SU-DHL-6 (cell line): ENCODE measurements around the gene CYB5B.

ENCODE experiments used
- EZH2phosphoT487 ChIP-seq: fragments of 200-600 bp; sonication (generic), shearing (Covaris generic); conservative IDR thresholded peaks from 2 replicates; pipeline ENCODE4 v1.6.1; 2018; ENCODE audit warnings: mild to moderate bottlenecking, antibody characterized with exemption, low read length, moderate library complexity, mixed read lengths
- TF ChIP-seq, protein P1 (sequence below): fragments of 200-600 bp; sonication (generic); IDR thresholded peaks from one replicate; pipeline ENCODE4 v1.5.1; 2017; ENCODE audit warnings: antibody characterized with exemption, mild to moderate bottlenecking, low read length, moderate library complexity; ENCODE audit not compliant: insufficient read depth, poor library complexity, severe bottlenecking

DNA sequence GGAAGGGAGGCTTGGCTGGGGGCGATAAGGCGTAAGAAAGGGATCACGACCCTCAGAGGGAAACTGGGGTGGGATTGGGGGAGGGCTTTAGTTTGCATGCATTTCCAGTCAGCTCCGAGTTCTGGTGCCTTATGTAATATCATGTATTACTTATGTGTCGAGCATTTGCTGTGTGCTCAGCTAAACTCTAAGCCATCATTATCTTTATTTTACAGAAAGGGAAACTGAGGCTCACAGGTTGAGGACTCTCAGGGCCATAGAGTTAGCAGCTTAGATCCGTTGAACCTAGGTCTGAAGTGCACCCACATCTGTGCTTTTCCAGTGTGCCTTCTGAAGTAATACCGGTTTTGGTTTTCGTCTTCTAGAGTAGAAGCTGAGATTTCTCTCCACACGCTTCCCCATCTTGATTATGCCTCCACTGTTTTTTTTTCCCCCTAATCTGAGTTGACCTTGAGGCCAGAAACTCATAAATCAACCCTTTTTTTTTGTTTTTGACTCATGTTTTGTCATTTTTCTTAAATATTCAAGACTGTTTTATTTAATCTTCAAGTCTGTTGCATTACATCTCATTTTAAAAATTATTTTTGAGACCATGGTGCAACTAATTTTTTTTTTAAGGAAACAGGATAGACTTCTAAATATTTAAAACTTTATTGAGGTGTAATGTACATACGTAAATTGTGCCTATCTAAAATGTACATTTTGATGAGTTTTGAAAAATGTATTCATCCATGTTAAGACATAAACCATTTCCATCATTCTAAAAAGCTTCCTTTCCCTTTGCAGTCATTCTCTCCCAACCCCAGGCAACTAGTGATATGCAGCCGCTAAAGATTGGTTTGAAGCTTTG lies 741 bp downstream of the CYB5B start:
- TF ChIP-seq, protein P1, sequence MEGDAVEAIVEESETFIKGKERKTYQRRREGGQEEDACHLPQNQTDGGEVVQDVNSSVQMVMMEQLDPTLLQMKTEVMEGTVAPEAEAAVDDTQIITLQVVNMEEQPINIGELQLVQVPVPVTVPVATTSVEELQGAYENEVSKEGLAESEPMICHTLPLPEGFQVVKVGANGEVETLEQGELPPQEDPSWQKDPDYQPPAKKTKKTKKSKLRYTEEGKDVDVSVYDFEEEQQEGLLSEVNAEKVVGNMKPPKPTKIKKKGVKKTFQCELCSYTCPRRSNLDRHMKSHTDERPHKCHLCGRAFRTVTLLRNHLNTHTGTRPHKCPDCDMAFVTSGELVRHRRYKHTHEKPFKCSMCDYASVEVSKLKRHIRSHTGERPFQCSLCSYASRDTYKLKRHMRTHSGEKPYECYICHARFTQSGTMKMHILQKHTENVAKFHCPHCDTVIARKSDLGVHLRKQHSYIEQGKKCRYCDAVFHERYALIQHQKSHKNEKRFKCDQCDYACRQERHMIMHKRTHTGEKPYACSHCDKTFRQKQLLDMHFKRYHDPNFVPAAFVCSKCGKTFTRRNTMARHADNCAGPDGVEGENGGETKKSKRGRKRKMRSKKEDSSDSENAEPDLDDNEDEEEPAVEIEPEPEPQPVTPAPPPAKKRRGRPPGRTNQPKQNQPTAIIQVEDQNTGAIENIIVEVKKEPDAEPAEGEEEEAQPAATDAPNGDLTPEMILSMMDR = no peak
- no peak for TF ChIP-seq EZH2phosphoT487
